SK-N-MC (cell line): ENCODE results near the gene ZRSR2.
A peak's percentile ranks its signal among the peaks of the same experiment; 100 is the strongest.
"Not testable (repeated sequence)": the region's sequence is repeated elsewhere in the genome, so short reads cannot be mapped to it uniquely, and the experiment has no call there.

Experiments used
- DNase-seq: peaks from one replicate; pipeline ENCODE4 v3.0.0-alpha.2; 2011; ENCODE audit warnings: low read depth, low spot score
- H3K27ac ChIP-seq: fragments of 200-600 bp; sonication (generic); 2 replicates; pipeline ENCODE4 v1.5.1; 2016; ENCODE audit warnings: mixed run types
- H3K36me3 ChIP-seq: fragments of 200-600 bp; sonication (generic); 2 replicates; pipeline ENCODE4 v1.6.1; 2017; ENCODE audit warnings: antibody characterized with exemption, low read length, mixed read lengths; ENCODE audit not compliant: insufficient read depth
- H3K4me3 ChIP-seq: fragments of 200-600 bp; sonication (generic); 2 replicates; pipeline ENCODE4 v1.5.1; 2016
- H3K9ac ChIP-seq: fragments of 200-600 bp; sonication (generic); 2 replicates; pipeline ENCODE4 v1.8.0; 2017; ENCODE audit warnings: mixed run types, mixed read lengths; ENCODE audit not compliant: insufficient read length
- H3K9me3 ChIP-seq: fragments of 200-600 bp; sonication (generic); 2 replicates; pipeline ENCODE4 v1.6.1; 2017; ENCODE audit warnings: low read depth, mild to moderate bottlenecking, antibody characterized with exemption, low read length, moderate library complexity, mixed read lengths
- EZH2 ChIP-seq: fragments of 200-600 bp; sonication (generic); IDR thresholded peaks from one replicate; pipeline ENCODE4 v1.6.1; 2017; ENCODE audit warnings: antibody characterized with exemption
- FOXP2 ChIP-seq: optimal IDR thresholded peaks from 2 replicates; pipeline ENCODE3; 2011; ENCODE audit warnings: mild to moderate bottlenecking, moderate library complexity; ENCODE audit not compliant: insufficient read depth; ENCODE audit errors: extremely low read length, control extremely low read depth
- POLR2AphosphoS5 ChIP-seq: IDR thresholded peaks from 2 replicates; pipeline ENCODE4 v1.6.1; 2012; ENCODE audit warnings: mild to moderate bottlenecking, low read depth, low read length, borderline replicate concordance

ZRSR2 gene

GRCh38 chrX:15815779-15816437 is 25.6 kb downstream of the ZRSR2 start:
- no peak overlapping the region for H3K9ac ChIP-seq
- DNase-seq, result no peak
- no peak overlapping the region for H3K27ac ChIP-seq
- TF ChIP-seq POLR2AphosphoS5 (no peak), EZH2 (no peak), FOXP2 (no peak)
- H3K9me3 ChIP-seq, result no peaks in the 10 kb centered on the region
- no peak overlapping the region for H3K4me3 ChIP-seq
- H3K36me3 ChIP-seq, result 0 out of 2 replicates have a peak, but pooled peaks cover 4% of the 10 kb centered on the region

- no peak for DNase-seq
- peak overlapping the region; percentile 73 for H3K27ac ChIP-seq
- TF ChIP-seq EZH2, result no peak
- no peak for TF ChIP-seq POLR2AphosphoS5
- H3K9me3 ChIP-seq, result no peaks in the 10 kb centered on the region
- H3K4me3 ChIP-seq, result no peak overlapping the region
- H3K9ac ChIP-seq, result peak overlapping the region; percentile 44
- H3K36me3 ChIP-seq, result 0 out of 2 replicates have a peak, but pooled peaks cover 3% of the 10 kb centered on the region
These were observed 26.1 kb downstream of the ZRSR2 start for GRCh38 chrX:15816438-15816809.

- peak; percentile 34 for DNase-seq
- Histone ChIP-seq H3K9me3 (no peaks in the 10 kb centered on the region), H3K9ac (peak overlapping the region; percentile 44), H3K36me3 (0 out of 2 replicates have a peak, but pooled peaks cover 3% of the 10 kb centered on the region), H3K27ac (peak overlapping the region; percentile 73), H3K4me3 (no peak overlapping the region)
- TF ChIP-seq EZH2 (no peak), POLR2AphosphoS5 (no peak), FOXP2 (no peak)
These were observed 26.6 kb downstream of the ZRSR2 start for GRCh38 chrX:15816886-15817285.

GRCh38 chrX:15820106-15821073 is 30.1 kb downstream of the ZRSR2 start:
- no peak for DNase-seq
- H3K9me3 ChIP-seq, result no peaks in the 10 kb centered on the region
- no peak overlapping the region for H3K4me3 ChIP-seq
- TF ChIP-seq FOXP2, result no peak
- TF ChIP-seq EZH2, result no peak
- no peak for TF ChIP-seq POLR2AphosphoS5
- H3K9ac ChIP-seq, result no peak overlapping the region
- peaks cover 6% of the 10 kb centered on the region; the same call in 1 of the 2 replicates for H3K36me3 ChIP-seq
- no peak overlapping the region for H3K27ac ChIP-seq

GRCh38 chrX:15822922-15823321 is 32.6 kb downstream of the ZRSR2 start:
- Histone ChIP-seq H3K9me3 (no peaks in the 10 kb centered on the region), H3K36me3 (peaks cover 10% of the 10 kb centered on the region; the same call in 1 of the 2 replicates), H3K4me3 (no peak overlapping the region), H3K9ac (no peak overlapping the region), H3K27ac (no peak overlapping the region)
- TF ChIP-seq POLR2AphosphoS5 (no peak), FOXP2 (no peak), EZH2 (no peak)
- DNase-seq, result no peak

- Histone ChIP-seq H3K9ac (no peak overlapping the region), H3K27ac (0 out of 2 replicates have a peak overlapping the region, but pooled peaks have one; percentile 1), H3K4me3 (no peak overlapping the region), H3K9me3 (no peaks in the 10 kb centered on the region), H3K36me3 (peaks cover 7% of the 10 kb centered on the region; the same call in 1 of the 2 replicates)
- no peak for DNase-seq
- TF ChIP-seq POLR2AphosphoS5, result no peak
- TF ChIP-seq EZH2, result no peak
- TF ChIP-seq FOXP2, result no peak
These were observed 35.7 kb downstream of the ZRSR2 start for GRCh38 chrX:15825936-15826335.

GRCh38 chrX:15829217-15829616 is 38.9 kb downstream of the ZRSR2 start:
- DNase-seq, result no peak
- no peak overlapping the region for H3K9ac ChIP-seq
- H3K27ac ChIP-seq, result peak overlapping the region; percentile 69
- no peak overlapping the region for H3K4me3 ChIP-seq
- no peak for TF ChIP-seq EZH2
- TF ChIP-seq POLR2AphosphoS5, result no peak
- no peak for TF ChIP-seq FOXP2
- no peaks in the 10 kb centered on the region for H3K9me3 ChIP-seq
- peaks cover 4% of the 10 kb centered on the region; the same call in 1 of the 2 replicates for H3K36me3 ChIP-seq

GRCh38 chrX:15831347-15831746 is 41.1 kb downstream of the ZRSR2 start:
- DNase-seq, H3K36me3 ChIP-seq: not testable (repeated sequence)

More at GRCh38 chrX:15831347-15831746, 41.1 kb downstream of the ZRSR2 start:
- not testable (repeated sequence) for H3K9me3 ChIP-seq, H3K27ac ChIP-seq, H3K4me3 ChIP-seq, H3K9ac ChIP-seq
